Endodermal cell (in vitro differentiated cells): Measurements from ENCODE around the gene NREP. TPM values are rescaled to one million over a fixed set of nuclear protein-coding genes. Genes with fewer than 3 reads are reported as not detected.

Experiments
- DNase-seq: peaks from one replicate; pipeline ENCODE4 v3.0.0-alpha.2; 2017
- H3K27ac ChIP-seq: 2 replicates; pipeline ENCODE4 v1.5.1; 2013; ENCODE audit warnings: mild to moderate bottlenecking, low read depth, low read length, moderate library complexity
- H3K27me3 ChIP-seq: 2 replicates; pipeline ENCODE4 v1.6.1; 2013; ENCODE audit warnings: mild to moderate bottlenecking, low read length, moderate library complexity; ENCODE audit not compliant: insufficient read depth, control insufficient read depth, poor library complexity, severe bottlenecking
- H3K36me3 ChIP-seq: 2 replicates; pipeline ENCODE4 v1.7.0; 2013; ENCODE audit warnings: mild to moderate bottlenecking, low read length, moderate library complexity; ENCODE audit not compliant: control insufficient read depth, insufficient read depth
- H3K4me1 ChIP-seq: one replicate; pipeline ENCODE4 v1.7.0; 2013; ENCODE audit warnings: low read length; ENCODE audit not compliant: control insufficient read depth, insufficient read depth
- H3K4me3 ChIP-seq: 2 replicates; pipeline ENCODE4 v1.5.1; 2013; ENCODE audit warnings: mild to moderate bottlenecking, low read length, moderate library complexity
- H3K9ac ChIP-seq: 2 replicates; pipeline ENCODE4 v1.6.1; 2013; ENCODE audit warnings: mild to moderate bottlenecking, low read length, moderate library complexity; ENCODE audit not compliant: poor library complexity, severe bottlenecking; ENCODE audit errors: extremely low read depth
- H3K9me3 ChIP-seq: 2 replicates; pipeline ENCODE4 v1.6.1; 2013; ENCODE audit warnings: mild to moderate bottlenecking, low read length, moderate library complexity; ENCODE audit not compliant: control insufficient read depth
- H3K27ac Mint-ChIP-seq: 2 replicates; pipeline ENCODE4 v1.8.0; 2020; ENCODE audit warnings: mixed read lengths
- H3K27me3 Mint-ChIP-seq: 2 replicates; pipeline ENCODE4 v1.8.0; 2021; ENCODE audit warnings: mild to moderate bottlenecking, mixed read lengths; ENCODE audit not compliant: insufficient read depth
- H3K36me3 Mint-ChIP-seq: 2 replicates; pipeline ENCODE4 v1.8.0; 2020; ENCODE audit warnings: low read depth, mixed read lengths
- H3K4me1 Mint-ChIP-seq: 2 replicates; pipeline ENCODE4 v1.8.0; 2020; ENCODE audit warnings: mixed read lengths
- H3K4me3 Mint-ChIP-seq: 2 replicates; pipeline ENCODE4 v1.8.0; 2020; ENCODE audit warnings: mild to moderate bottlenecking, moderate library complexity, mixed read lengths
- H3K9me3 Mint-ChIP-seq: 2 replicates; pipeline ENCODE4 v1.8.0; 2020; ENCODE audit warnings: mild to moderate bottlenecking, mixed read lengths
- CTCF ChIP-seq: fragments of 200-600 bp; sonication (generic); conservative IDR thresholded peaks from 2 replicates; pipeline ENCODE4 v1.5.0; 2021; ENCODE audit warnings: antibody characterized with exemption, mild to moderate bottlenecking
- WGBS, 2 experiments: methylation state at CpG; one replicate each; pipeline versions ENCODE4 v1.1.5 to v1.1.7; 2013; ENCODE audit warnings: missing lambda C conversion rate in 2 of 2, mixed read lengths in 1 of 2; ENCODE audit not compliant: insufficient coverage in 1 of 2, insufficient read length in 1 of 2; 5-methylcytosine and 5-hydroxymethylcytosine counted together
- total RNA-seq, 2 donors: library from RNA; stranded (reverse); fragmentation: NEBNext Ultra II Directional in 1 of 2; extraction: Animal tissue kit (Norgen Biotek cat#: 25700) in 1 of 2; gene quantifications; 2 replicates in 1 of 2; 3 replicates in 1 of 2; pipeline ENCODE4 v1.2.1, GENCODE V29; 2021

Gene NREP
- total RNA-seq, 2 donors from 2014 or later = 212 to 238 TPM

DNA sequence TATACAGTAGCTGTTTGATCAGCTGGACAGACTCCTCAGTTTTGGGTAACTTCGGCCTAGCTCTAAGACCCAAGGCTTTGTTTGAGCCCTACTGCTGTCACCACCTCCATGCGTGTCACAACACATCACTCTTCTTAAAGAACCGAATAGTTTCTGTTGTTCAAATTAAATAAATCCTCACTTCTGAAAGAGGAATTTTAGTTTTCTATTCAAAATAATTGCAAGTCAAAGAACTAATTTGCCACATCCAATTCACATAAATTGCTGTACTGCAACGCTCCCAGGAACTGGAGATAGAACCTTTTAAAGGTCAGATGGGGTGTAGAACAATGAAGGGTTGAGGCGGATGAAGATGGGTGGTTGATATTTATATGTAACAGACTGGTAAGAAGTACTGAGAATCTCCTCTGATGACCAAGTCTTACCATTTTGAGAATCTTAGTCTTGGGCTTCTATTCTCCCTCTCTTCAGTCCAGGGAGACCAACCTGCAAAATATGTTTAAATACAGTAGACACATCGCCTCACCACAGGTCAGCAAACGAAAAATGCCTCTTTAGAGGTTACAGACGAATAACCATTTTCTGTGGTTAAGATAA lies 1.6 kb downstream of the NREP start:
- H3K9ac ChIP-seq = peak overlapping the region; percentile 92

GRCh38 chr5:111753884-111754589 lies 3.0 kb downstream of the NREP start:
- TF ChIP-seq CTCF = no peak
- H3K36me3 ChIP-seq = peaks cover 49% of the 10 kb centered on the region
- peaks cover 32% of the 10 kb centered on the region for H3K36me3 Mint-ChIP-seq
- H3K27me3 Mint-ChIP-seq = no peaks in the 10 kb centered on the region
- no peak overlapping the region for H3K27ac ChIP-seq
- no peaks in the 10 kb centered on the region for H3K27me3 ChIP-seq
- WGBS, 2 experiments = 91 to 93% methylated on average over 2 to 3 of the region's 3 CpGs
- H3K4me3 Mint-ChIP-seq = no peak overlapping the region
- peaks cover 6% of the 10 kb centered on the region for H3K4me1 ChIP-seq
- no peaks in the 10 kb centered on the region for H3K9me3 ChIP-seq
- H3K4me1 Mint-ChIP-seq = peaks cover 24% of the 10 kb centered on the region
- no peak for DNase-seq
- H3K9ac ChIP-seq = no peak overlapping the region
- no peak overlapping the region for H3K27ac Mint-ChIP-seq
- H3K9me3 Mint-ChIP-seq = no peaks in the 10 kb centered on the region
- peak overlapping the region; percentile 99 for H3K4me3 ChIP-seq

More for the DNA sequence above, 1.6 kb downstream of the NREP start:
- H3K4me3 ChIP-seq = peak overlapping the region; percentile 99
- H3K4me1 ChIP-seq = peaks cover 6% of the 10 kb centered on the region
- TF ChIP-seq CTCF = no peak
- WGBS, 2 experiments = 32 to 44% methylated on average over 5 to 8 of the region's 8 CpGs
- H3K36me3 ChIP-seq = peaks cover 35% of the 10 kb centered on the region
- Mint-ChIP-seq H3K4me1 (peaks cover 24% of the 10 kb centered on the region), H3K27ac (no peak overlapping the region), H3K9me3 (no peaks in the 10 kb centered on the region), H3K36me3 (peaks cover 21% of the 10 kb centered on the region), H3K4me3 (peak overlapping the region; percentile 89), H3K27me3 (no peaks in the 10 kb centered on the region)
- peak overlapping the region; percentile 97 for H3K27ac ChIP-seq
- H3K9me3 ChIP-seq = no peaks in the 10 kb centered on the region
- no peaks in the 10 kb centered on the region for H3K27me3 ChIP-seq
- DNase-seq = no peak

GRCh38 chr5:111752426-111752965 lies 4.5 kb downstream of the NREP start:
- H3K9me3 ChIP-seq = no peaks in the 10 kb centered on the region
- TF ChIP-seq CTCF = no peak
- no peaks in the 10 kb centered on the region for H3K9me3 Mint-ChIP-seq
- no peaks in the 10 kb centered on the region for H3K4me1 ChIP-seq
- no peak overlapping the region for H3K27ac Mint-ChIP-seq
- peaks cover 14% of the 10 kb centered on the region for H3K4me1 Mint-ChIP-seq
- H3K36me3 Mint-ChIP-seq = peaks cover 44% of the 10 kb centered on the region
- 96 to 100% methylated on average over 1 to 2 of the region's 2 CpGs for WGBS, 2 experiments
- H3K27ac ChIP-seq = no peak overlapping the region
- no peak overlapping the region for H3K4me3 Mint-ChIP-seq
- no peaks in the 10 kb centered on the region for H3K27me3 Mint-ChIP-seq
- DNase-seq = no peak
- no peak overlapping the region for H3K9ac ChIP-seq
- no peaks in the 10 kb centered on the region for H3K27me3 ChIP-seq
- peaks cover 64% of the 10 kb centered on the region for H3K36me3 ChIP-seq
- peak overlapping the region; percentile 25 for H3K4me3 ChIP-seq
